HG02885 (cell line): ENCODE results near the gene DDX59.

ENCODE experiments used
- ATAC-seq: cut with Tn5 transposase; IDR thresholded peaks from one replicate; pipeline ENCODE4 v1.9.1; 2021; ENCODE audit warnings: mild to moderate bottlenecking; ENCODE audit not compliant: unreplicated experiment, poor library complexity

DDX59 gene

DNA sequence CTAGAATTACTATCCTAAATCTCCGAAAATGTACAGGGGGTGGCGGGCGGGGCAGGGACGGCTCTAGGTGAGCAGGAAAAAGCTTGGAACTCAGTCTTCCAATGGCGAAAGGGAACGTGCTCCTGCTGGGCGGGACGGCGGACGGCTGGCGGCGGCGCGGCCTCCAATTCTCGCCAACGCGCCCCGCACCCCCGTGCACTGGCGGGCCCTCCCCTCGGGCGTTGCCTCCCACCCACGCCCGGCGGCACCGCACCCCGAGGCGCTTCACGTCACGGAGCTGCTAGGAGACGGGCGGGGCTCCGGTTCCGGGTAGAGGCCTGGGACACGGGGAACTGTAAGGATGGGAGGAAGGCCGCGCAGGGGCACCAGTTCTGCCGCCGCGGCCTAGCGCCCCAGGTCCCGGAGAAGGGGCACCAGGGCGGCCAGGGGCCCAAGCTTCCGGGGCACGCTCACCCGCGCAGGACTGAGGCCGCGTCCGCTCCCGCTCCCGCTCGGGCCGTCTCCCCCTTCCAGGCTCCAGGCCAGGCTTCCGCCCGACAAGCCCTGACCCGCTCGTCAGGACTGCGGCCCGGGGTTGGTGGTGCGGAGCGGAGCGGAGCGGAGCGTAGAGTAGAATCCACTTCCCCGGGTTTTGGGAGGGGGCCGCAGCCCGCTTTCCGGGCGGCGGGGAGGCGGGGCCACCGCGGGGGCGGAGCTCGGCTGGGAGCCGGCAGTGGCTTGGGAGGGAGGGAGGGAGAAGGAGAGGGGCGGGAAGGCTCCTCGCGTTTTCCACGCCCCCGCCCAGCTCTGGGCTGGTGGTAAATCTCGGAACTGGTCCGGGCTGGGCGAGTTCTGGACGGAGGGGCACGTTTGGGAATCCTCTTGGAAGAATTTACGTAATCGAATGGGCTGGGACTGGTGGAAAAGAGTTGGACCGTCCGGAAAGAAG lies at the start of gene DDX59:
DDX59 (minus strand) TSS at position 594 of the 928 bp plus-strand sequence. CDS start 3,167 bp downstream, outside the sequence.
- ATAC-seq: peak; percentile 89

DNA sequence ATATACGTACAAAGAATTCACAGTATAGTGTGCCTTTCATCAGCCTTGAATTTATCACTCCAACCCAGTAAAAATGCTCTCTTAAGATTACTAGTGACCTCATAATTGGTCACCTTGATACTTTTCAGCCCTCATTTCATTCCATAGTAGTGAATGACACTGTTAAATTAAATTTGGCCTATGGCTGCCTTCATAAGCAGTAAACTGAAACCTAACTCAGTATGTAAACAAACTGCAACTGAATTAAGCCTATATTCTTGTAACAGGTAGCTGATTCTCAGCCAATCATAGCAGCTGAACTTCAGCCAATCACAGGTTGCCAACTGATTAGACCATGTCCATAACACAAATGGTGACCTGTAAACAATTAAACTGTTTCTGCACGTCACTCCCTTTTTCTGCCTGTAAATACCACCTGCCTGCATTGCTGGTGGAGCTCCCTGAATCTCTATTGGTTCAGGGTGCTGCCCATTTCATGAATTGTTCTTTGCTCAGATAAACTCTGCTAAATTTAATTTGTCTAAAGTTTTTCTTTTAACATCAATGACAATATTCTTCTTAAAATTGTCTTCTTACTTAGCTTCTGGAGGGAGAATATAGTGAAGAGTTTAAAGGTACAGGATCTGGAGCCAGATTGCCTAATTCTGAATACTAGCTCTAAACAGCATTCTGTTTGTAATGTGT lies 44.9 kb upstream of the DDX59 start:
- no peak for ATAC-seq

DNA sequence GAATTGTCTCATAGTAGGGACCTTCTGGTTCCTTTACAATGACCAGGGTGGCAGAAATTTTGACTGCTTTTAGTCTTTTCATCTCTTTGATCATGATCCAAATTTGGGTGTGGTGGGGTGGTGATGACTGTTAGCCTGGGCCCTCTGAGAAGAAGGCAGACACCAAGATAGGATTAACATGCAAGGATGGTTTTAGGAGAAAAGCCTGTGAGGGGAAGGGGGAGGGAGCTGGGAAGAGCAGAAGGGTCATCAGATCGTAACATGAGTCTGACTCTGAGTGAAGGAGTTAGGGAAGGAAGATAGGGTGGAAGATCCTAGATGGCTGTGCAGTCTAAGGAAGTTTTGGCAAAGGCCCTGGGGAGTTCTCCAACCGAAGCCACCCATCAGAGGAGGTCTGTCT lies 40.5 kb upstream of the DDX59 start:
- ATAC-seq: no peak

DNA sequence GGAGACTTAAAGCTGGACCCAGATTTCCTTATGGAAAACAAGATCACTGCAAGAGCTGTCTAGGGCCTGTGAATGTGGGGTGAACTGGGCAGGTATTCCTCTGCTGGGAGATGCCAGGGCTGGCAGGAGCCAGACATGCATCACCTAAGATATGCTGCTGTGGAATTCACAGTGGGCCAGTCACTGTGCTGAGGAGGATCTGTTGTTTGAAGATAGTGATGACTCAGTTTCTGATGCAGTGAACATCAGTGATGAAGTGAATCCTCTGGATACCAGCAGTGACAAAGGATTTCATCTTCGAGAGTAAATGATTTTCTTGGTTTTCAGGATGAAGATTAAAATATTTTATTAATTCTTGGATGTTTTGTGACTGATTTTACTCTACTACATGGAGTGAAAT lies 39.1 kb upstream of the DDX59 start:
- no peak for ATAC-seq

DNA sequence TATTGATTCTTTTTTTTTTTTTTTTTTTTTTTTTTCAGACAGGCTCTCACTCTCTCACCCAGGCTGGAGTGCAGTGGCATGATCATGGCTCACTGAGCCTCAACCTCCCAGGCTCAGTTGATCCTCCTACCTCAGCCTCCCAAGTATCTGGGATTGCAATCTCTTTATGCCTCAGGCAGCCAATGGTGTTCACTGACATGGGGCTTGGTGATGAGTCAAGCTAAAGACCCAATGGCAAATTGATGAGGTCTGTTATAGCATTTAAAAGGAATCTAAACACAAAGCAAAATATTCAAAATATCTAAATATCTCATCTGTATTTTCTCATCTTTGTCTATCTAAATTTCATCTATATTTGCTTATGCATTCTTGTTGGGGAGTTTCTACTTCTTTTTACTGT lies 38.5 kb upstream of the DDX59 start:
- ATAC-seq: no peak

DNA sequence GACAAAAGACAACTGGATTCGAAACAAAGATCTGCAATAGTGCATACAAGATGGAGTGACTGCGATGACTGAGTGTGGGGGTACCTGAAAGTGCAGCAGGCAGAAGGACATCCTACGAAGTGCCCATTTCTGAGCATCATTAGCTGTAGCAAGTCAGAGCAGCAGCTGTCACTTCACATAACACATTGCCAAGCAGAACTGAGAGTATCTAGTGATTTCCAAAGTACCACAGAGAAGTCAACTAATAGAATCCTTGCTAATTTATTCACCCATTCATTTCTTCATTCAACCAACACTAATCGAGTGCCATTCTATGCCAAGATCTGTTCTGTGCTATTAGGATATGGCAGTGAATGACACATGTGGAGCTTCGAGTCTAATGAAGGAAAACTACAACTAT lies 37.4 kb upstream of the DDX59 start:
- ATAC-seq: no peak

DNA sequence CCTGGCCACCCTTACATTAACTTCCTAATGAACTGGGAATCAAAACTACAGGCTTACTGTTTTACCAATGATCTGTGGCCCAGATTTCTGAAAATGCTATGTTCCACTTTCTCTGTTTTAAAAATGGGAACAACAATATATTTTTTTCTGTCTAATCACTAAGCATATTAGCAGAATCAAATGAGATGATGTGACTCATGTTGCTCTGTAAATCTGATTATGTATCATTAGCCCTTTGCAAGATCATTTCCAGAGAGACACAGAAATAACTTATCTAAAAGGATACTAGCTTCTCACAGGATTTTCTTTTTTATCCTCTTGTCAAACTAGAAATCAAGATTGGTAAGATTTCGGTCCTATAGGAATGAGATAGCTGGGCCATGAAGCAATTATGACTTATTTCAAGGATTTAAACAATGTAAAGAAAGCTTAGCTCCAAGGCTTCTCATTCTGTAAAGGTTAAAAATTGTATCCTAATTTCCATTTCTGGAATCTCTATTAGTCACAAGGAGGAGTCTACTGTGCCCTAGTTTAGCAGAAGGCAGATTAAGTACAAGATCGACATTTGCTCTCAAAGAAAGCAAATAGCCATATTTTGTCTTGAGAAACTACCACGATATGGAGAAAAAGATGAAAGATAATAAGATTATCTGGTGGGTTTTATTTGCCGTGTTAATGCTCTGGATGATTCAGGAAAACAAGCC lies 36.6 kb upstream of the DDX59 start:
- no peak for ATAC-seq

DNA sequence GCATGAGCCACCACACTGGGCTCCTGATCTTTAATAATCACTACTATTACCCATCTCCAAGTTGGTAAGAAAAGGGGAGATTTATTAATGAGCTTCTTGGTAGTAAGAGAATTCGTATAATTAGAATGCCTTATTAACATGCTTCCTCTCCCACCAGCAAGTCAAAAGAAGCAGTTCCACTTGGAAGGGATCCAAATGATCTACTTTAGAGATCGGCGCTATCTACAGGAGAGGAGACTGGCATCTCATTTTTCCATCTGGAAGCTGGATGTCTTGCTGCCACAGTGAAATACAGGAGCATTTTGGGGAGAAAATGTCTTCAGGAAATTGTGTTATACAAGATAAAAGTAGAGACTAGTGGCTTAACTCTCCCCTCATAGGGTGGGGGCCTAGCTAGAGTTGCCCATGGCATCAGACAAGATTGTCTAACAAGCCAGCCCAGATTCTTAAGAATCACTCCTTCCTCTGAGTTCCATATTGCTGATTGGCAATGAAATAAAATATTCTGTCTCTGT lies 35.3 kb upstream of the DDX59 start:
- ATAC-seq: no peak

DNA sequence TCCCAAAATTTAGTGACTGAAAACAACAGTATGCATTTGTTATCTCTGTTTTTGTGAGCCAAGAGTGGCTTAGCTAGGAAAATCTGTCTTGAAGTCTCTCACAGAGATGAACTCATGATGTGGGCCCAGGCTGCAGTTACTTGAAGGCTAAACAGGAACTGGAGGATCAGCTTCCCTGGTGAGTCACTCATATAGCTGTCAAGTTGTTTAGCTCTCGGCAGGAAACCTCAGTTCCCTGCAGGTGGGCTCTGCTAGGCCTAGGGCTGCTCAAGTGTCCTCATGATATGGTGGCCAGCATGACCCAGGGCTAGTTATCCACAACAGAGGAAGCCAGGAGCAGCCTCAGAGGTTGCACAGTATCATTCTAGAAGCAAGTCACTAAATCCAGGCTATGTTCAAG lies 30.2 kb upstream of the DDX59 start:
- ATAC-seq: no peak

DNA sequence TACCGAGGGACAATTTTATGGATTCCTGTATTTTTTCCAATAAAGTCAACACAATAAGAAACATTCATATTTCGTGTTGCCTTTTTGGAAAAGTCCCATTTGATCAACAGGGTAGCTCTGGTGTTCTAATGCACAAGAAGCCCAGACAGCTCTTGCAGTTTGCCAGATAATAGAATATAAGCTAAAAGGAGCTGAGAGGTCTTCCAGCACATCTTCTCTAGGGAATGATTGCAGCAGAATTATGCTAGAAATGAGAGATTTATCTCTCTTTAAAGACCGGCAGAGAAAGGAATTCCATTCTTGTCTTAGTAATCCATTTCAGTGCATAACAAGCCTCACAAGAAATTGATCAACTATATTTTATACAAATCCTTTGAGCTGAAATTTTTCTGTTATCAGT lies 25.0 kb upstream of the DDX59 start:
- ATAC-seq: no peak

DNA sequence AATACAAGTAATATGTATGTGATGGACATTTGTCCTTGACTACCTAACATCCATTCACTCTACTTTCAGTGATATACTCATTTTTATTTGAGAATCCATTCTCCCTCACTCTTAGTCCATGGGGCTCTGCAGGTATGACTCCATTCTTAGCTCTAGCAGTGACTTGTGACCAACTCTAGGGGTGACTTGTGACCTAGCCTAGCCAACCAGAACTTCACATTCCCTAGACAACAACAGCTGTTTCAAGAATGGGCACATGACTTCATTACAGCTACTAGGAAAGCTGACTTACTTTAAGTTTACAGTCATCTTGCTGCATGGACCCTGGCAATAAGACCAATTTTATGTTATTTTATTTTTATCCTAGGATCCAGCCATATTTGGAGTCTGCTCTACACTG lies 23.6 kb upstream of the DDX59 start:
- no peak for ATAC-seq

DNA sequence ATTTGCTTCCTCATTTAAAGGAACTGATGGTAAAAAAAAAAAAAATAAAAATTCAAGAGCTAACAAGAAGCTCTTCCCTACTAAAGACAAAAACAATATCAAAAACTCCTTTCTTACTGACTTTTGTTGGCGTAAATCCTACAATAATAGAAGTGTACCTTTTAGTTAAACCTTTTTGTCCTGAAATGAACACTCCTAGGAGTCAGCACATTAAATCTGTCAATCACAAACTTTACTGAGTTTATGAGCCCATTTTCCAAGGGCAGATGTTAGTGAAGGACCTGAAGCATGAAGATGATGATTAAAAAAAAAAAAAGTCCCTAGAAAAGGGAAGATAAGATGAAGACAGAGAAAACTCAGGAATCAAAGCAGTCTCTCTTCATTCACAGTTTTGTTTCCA lies 22.6 kb upstream of the DDX59 start:
- ATAC-seq: no peak

DNA sequence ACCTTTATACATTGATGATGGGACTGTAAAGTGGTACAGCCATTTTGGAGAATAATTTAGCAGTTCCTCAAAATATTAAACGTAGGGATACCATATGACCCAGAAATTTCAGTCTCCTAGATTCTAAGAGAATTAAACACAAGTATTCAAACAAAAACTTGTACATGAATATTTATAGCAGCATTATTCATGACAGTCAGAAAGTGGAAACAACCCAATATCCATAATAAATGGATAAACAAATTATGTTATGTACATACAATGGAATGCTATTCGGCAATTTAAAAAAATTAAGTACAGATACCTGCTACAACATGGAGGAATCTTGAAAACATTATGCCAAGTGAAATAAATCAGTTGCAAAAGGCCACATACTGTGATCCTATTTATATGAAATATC lies 16.9 kb upstream of the DDX59 start:
- ATAC-seq: no peak

DNA sequence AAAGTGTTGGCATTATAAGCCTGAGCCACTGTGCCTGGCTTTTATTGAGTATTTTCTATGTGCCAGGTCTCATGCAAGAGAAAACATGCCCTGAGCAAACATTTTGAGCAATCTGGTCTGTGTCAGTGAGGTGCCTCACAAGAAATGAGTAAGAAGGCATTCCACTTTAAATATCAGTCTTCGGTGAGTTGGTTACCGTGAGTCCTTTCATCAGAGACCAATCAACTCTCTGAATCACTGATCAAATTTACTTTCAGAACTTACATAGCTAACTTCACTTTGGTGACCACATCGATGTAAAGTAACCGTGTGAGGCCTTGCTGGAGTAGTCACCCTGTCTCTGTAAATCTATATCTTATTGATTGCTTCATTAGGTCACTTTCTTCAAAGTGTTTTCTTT lies 14.3 kb upstream of the DDX59 start:
- ATAC-seq: no peak

DNA sequence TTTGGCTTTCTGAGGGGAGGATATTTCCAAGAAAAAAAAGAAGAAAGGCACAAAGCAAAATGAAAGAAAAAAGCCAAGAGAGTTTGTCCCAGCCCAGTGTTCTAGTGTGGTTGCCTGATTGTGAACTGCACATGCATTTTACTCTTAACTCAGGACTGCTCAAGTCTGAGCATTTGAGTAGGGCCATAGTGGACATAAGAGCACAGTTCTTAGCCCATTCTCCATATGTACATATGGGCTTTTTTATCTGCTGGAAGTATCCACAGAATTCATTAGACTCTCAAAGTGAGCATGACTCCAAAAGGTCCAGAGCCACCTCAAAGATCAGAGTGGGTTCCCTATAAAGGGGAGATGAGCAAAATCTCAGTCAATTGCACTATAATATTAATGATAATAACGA lies 13.6 kb upstream of the DDX59 start:
- no peak for ATAC-seq

DNA sequence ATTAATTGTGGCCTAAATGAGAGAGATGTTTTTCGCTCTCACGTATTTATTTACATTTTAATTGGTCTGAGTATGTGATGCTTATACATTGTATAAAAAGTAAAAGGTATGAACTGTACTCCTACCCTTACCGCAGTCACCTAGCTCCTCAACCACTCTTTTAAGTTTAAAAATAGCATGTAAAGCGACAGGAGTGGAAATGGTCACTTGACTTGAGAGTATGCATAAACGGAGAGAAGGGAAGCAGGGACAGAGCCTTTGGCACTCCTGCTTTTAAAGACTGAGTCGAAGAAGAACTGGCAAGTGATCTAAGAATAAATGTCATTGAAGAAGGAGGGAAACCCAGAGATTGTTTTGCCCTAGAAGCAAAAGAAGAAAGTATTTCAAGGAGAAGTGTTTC lies 11.5 kb upstream of the DDX59 start:
- no peak for ATAC-seq

DNA sequence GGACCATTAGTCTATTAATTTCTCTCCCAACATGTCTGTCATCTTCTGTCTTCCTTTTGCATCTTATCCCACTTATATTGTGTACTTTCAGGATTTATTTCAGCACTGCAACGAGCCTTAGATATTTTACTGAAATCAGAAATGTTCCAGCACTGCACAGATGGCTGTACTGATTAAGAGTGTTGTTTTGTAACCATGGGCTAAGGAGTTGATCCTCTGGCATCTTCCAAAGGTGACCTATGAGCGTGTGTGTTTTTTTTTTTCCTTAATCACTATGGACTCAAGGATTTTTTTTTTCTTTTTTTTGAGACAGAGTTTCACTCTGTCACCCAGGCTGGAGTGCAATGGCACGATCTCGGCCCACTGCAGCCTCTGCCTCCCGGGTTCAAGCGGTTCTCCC lies 7.1 kb upstream of the DDX59 start:
- ATAC-seq: no peak

DNA sequence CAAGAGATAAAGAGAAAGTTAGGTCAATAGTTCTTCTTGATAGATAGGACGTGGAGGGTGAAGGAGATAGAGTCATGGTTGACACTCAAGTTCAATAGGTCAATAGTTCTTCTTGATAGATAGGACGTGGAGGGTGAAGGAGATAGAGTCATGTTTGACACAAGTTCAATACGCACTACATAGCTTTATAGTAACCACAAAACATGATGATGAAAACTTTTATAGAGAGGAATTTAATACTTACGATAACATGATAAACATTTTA lies 5.8 kb upstream of the DDX59 start:
- no peak for ATAC-seq

DNA sequence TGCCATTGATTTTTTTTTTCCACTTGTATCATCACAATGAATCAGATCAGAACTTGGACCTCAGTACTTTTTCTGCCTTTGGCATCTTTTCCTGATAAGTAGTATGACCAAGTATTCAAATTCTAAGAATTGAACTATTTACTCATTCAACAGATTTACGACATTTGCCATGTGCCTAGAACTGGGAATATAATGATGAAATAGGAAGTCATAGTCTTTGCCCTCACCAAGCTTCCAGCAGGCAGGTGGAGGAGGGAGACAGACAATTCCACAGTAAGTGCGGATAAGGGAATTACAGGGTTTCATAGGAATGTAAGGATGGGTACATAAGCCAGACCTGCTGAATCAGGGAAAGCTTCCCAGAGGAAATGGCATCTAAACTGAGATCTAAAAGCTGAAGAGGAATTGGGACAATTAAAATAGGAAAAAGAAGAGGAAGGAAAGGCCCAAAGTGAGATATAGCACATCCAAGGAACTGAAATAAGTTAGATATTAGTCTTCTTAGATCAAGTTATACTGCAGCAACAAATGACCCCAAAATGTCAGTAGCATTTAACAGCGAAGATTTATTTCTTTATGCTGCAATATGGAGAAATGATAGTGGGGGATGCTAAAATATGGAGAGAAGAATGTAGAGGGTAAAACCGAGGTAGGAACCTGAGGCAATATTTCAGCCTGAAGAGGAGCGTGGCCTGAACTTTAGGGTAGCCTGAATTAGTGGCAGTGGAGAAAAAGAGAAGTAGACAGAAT lies 5.3 kb upstream of the DDX59 start:
- no peak for ATAC-seq

DNA sequence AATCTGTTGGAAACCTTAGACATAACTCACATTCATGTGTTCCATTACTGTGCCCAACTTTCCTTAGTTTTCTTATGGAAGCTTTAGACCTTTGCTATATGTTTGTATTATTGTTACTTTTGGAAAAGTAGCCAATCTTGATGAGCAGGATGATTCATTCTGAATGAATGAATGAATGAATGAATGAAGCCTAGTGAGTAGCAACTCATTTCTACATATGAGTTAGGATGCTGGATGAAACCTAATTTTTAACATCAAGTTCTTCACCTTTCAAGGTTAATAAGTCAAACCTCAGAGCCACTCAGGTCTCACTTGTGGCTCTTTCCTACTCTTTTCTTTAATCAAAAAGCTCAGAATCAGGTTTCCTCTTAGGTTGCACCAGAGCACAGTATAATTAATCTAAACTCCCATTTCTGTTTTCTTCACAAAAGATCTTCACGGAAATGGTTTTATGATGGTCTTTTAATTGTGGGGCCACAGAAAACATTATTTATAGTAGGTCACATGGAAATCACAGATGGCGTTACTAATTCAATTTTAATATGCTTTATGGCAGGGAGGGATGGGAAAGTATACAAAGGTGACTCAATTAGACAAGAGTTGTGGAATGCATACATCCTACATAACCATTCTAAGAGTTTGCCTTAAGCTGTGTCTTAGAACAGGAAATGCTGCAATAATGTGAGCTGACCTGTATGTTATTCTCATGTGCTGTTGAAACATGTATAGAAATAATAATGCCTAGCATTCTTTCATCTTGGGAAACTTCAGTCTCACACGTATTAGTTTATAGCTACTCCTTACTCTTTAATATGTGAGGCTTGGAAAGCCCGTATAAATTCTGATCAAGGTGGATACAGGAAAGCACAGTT lies 4.5 kb upstream of the DDX59 start:
- ATAC-seq: no peak
